PC-9 (cell line): Measurements from ENCODE around the gene HSF5.

Experiments
- EZH2 ChIP-seq: fragments of 200-600 bp; sonication (generic); IDR thresholded peaks from 2 replicates; pipeline ENCODE4 v1.8.0; 2017; ENCODE audit warnings: antibody characterized with exemption, low read depth
- TF ChIP-seq, protein P1 (sequence below): fragments of 200-600 bp; sonication (generic); conservative IDR thresholded peaks from 2 replicates; pipeline ENCODE4 v1.6.1; 2017; ENCODE audit warnings: mixed run types, antibody characterized with exemption, mild to moderate bottlenecking, moderate library complexity

DNA sequence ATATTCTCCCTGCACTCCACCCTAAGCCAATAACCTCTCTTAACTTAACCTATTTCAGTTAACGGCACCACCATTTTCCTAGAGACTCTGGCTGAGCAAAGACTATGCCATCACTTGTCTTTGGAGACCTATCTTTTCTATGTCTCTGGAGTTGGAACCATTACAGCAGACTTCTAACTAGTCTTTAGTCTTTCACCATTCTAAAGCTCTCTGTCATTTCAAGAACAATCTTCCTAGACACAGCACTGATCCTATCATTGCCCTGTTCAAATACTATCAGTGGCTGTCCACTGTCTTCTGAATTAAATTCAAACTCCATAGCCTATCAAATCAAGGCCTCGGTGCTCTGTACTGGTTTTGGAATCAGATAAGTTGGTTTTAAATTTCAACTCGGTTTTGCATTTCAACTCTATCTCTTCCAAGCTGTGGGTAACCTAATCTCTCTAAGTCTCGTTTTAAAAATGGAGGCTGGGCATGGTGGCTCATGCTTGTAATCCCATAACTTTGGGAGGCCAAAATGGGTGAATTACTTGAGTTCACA lies 102.8 kb downstream of the HSF5 start:
- TF ChIP-seq EZH2, result no peak
- TF ChIP-seq, protein P1, sequence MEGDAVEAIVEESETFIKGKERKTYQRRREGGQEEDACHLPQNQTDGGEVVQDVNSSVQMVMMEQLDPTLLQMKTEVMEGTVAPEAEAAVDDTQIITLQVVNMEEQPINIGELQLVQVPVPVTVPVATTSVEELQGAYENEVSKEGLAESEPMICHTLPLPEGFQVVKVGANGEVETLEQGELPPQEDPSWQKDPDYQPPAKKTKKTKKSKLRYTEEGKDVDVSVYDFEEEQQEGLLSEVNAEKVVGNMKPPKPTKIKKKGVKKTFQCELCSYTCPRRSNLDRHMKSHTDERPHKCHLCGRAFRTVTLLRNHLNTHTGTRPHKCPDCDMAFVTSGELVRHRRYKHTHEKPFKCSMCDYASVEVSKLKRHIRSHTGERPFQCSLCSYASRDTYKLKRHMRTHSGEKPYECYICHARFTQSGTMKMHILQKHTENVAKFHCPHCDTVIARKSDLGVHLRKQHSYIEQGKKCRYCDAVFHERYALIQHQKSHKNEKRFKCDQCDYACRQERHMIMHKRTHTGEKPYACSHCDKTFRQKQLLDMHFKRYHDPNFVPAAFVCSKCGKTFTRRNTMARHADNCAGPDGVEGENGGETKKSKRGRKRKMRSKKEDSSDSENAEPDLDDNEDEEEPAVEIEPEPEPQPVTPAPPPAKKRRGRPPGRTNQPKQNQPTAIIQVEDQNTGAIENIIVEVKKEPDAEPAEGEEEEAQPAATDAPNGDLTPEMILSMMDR, result no peak
